ENCODE results near the gene MRI1.

GRCh38 chr19:13757805-13758772 lies 6.2 kb upstream of the MRI1 start:
- TF ChIP-seq POLR2A (IDR thresholded peaks at IDR 0.05; ENCODE audit: low read depth) (no peak), POLR2AphosphoS5 (IDR thresholded peaks at IDR 0.05) (no peak), CTCF (IDR thresholded peaks at IDR 0.05) (no peak)
